Measurements from ENCODE around the gene PKIG.

DNA sequence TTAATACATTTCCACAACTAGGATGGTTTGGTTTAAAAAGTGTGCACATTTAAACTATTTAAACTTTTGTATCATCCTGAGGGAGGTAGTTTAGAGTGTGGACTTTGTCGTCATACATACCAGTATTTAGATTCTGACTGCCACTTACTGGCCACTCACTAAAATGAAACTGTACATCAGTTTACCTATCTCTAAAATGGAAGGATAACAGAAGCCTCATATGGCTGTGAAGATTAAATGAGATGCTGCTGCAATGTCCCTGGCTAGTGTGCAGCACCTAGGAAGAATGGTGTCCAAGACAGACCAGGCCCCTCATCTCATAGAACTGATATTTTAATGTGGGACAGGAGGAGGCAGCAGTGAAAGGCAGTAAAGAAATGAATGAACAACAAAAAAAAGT, 12.0 kb upstream of the PKIG start:
- TF ChIP-seq, protein P1, sequence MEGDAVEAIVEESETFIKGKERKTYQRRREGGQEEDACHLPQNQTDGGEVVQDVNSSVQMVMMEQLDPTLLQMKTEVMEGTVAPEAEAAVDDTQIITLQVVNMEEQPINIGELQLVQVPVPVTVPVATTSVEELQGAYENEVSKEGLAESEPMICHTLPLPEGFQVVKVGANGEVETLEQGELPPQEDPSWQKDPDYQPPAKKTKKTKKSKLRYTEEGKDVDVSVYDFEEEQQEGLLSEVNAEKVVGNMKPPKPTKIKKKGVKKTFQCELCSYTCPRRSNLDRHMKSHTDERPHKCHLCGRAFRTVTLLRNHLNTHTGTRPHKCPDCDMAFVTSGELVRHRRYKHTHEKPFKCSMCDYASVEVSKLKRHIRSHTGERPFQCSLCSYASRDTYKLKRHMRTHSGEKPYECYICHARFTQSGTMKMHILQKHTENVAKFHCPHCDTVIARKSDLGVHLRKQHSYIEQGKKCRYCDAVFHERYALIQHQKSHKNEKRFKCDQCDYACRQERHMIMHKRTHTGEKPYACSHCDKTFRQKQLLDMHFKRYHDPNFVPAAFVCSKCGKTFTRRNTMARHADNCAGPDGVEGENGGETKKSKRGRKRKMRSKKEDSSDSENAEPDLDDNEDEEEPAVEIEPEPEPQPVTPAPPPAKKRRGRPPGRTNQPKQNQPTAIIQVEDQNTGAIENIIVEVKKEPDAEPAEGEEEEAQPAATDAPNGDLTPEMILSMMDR (IDR thresholded peaks at IDR 0.05) = no peak
- no peak for TF ChIP-seq POLR2A (IDR thresholded peaks at IDR 0.05)

Data from adrenal gland (tissue), 5 donors.